GM19238 (cell line): Measurements from ENCODE around the gene ASPG.

Source experiments
- DNase-seq: peaks from one replicate; pipeline ENCODE4 v3.0.0; 2011; ENCODE audit warnings: low spot score; ENCODE audit not compliant: insufficient read length

The ASPG gene

GRCh38 chr14:104105071-104105821, 19.7 kb downstream of the ASPG start:
- DNase-seq: no peak

GRCh38 chr14:104105822-104106470, 20.4 kb downstream of the ASPG start:
- no peak for DNase-seq

GRCh38 chr14:104106471-104106991, 21.0 kb downstream of the ASPG start:
- no peak for DNase-seq

- no peak for DNase-seq
Observed at GRCh38 chr14:104107101-104107581, 21.6 kb downstream of the ASPG start.

GRCh38 chr14:104107611-104108569, 22.4 kb downstream of the ASPG start:
- no peak for DNase-seq

- DNase-seq: no peak
Observed at GRCh38 chr14:104108570-104109541, 23.4 kb downstream of the ASPG start.

- no peak for DNase-seq
Observed at GRCh38 chr14:104109731-104110361, 24.3 kb downstream of the ASPG start.

GRCh38 chr14:104110491-104111209, 25.1 kb downstream of the ASPG start:
- DNase-seq: no peak

GRCh38 chr14:104111301-104112112, 26.0 kb downstream of the ASPG start:
- no peak for DNase-seq

GRCh38 chr14:104112113-104112505, 26.6 kb downstream of the ASPG start:
- no peak for DNase-seq

- DNase-seq: no peak
Observed at GRCh38 chr14:104112609-104113571, 27.4 kb downstream of the ASPG start.

GRCh38 chr14:104113631-104114420, 28.3 kb downstream of the ASPG start:
- no peak for DNase-seq

- no peak for DNase-seq
Observed at GRCh38 chr14:104114421-104115130, 29.1 kb downstream of the ASPG start.

GRCh38 chr14:104115131-104115600, 29.7 kb downstream of the ASPG start:
- DNase-seq: no peak

GRCh38 chr14:104115691-104116287, 30.3 kb downstream of the ASPG start:
- DNase-seq: no peak
